Neural crest cell (in vitro differentiated cells): ENCODE results near the gene BMPER. TPM values are rescaled to one million over a fixed set of nuclear protein-coding genes. Genes with fewer than 3 reads are reported as not detected.

Experiments used
- DNase-seq: peaks from one replicate; pipeline ENCODE4 v3.0.0; 2021; ENCODE audit warnings: low read depth, mixed read lengths, low spot score
- H3K27ac Mint-ChIP-seq: one replicate; pipeline ENCODE4 v1.8.0; 2021; ENCODE audit warnings: mild to moderate bottlenecking, mixed read lengths; ENCODE audit not compliant: unreplicated experiment
- H3K27me3 Mint-ChIP-seq: 2 replicates; pipeline ENCODE4 v1.8.0; 2021; ENCODE audit warnings: low read depth, mild to moderate bottlenecking, mixed read lengths
- H3K36me3 Mint-ChIP-seq: 2 replicates; pipeline ENCODE4 v1.8.0; 2021; ENCODE audit warnings: low read depth, mild to moderate bottlenecking, mixed read lengths
- H3K4me1 Mint-ChIP-seq: 2 replicates; pipeline ENCODE4 v1.8.0; 2021; ENCODE audit warnings: mixed read lengths
- H3K4me3 Mint-ChIP-seq: one replicate; pipeline ENCODE4 v1.8.0; 2021; ENCODE audit warnings: mild to moderate bottlenecking, mixed read lengths
- H3K9me3 Mint-ChIP-seq: 2 replicates; pipeline ENCODE4 v1.8.0; 2021; ENCODE audit warnings: mixed read lengths
- CTCF ChIP-seq: fragments of 200-600 bp; sonication (generic); conservative IDR thresholded peaks from 2 replicates; pipeline ENCODE4 v1.5.0; 2021; ENCODE audit warnings: antibody characterized with exemption, mild to moderate bottlenecking
- total RNA-seq: library from RNA; stranded (reverse); gene quantifications from 2 replicates; pipeline ENCODE4 v1.2.1, GENCODE V29; 2021

BMPER gene
- total RNA-seq, 1 donor from 2014 or later = not detected

- Mint-ChIP-seq H3K27me3 (no peaks in the 10 kb centered on the region), H3K36me3 (no peaks in the 10 kb centered on the region), H3K27ac (no peak overlapping the region), H3K4me3 (no peak overlapping the region), H3K9me3 (no peaks in the 10 kb centered on the region), H3K4me1 (no peaks in the 10 kb centered on the region)
- no peak for DNase-seq
- TF ChIP-seq CTCF = no peak
Measured at GRCh38 chr7:34077168-34077567, 171.8 kb downstream of the BMPER start.

- H3K27me3 Mint-ChIP-seq = no peaks in the 10 kb centered on the region
- no peaks in the 10 kb centered on the region for H3K36me3 Mint-ChIP-seq
- H3K9me3 Mint-ChIP-seq = no peaks in the 10 kb centered on the region
- no peaks in the 10 kb centered on the region for H3K4me1 Mint-ChIP-seq
- no peak for DNase-seq
- H3K4me3 Mint-ChIP-seq = no peak overlapping the region
- no peak overlapping the region for H3K27ac Mint-ChIP-seq
- no peak for TF ChIP-seq CTCF
Measured at GRCh38 chr7:34078864-34079263, 173.5 kb downstream of the BMPER start.

- Mint-ChIP-seq H3K27me3 (no peaks in the 10 kb centered on the region), H3K27ac (no peak overlapping the region), H3K4me3 (no peak overlapping the region), H3K36me3 (no peaks in the 10 kb centered on the region), H3K9me3 (peaks cover under 1% of the 10 kb centered on the region), H3K4me1 (no peaks in the 10 kb centered on the region)
- no peak for TF ChIP-seq CTCF
- DNase-seq = no peak
Measured at GRCh38 chr7:34080513-34080912, 175.2 kb downstream of the BMPER start.

- no peak for TF ChIP-seq CTCF
- Mint-ChIP-seq H3K9me3 (peaks cover 2% of the 10 kb centered on the region), H3K4me1 (no peaks in the 10 kb centered on the region), H3K4me3 (no peak overlapping the region), H3K27me3 (no peaks in the 10 kb centered on the region), H3K36me3 (no peaks in the 10 kb centered on the region), H3K27ac (no peak overlapping the region)
- DNase-seq = no peak
Measured at GRCh38 chr7:34081935-34082334, 176.6 kb downstream of the BMPER start.

GRCh38 chr7:34083440-34083839 is 178.1 kb downstream of the BMPER start:
- no peak for DNase-seq
- H3K9me3 Mint-ChIP-seq = peaks cover 2% of the 10 kb centered on the region
- no peak overlapping the region for H3K27ac Mint-ChIP-seq
- H3K4me3 Mint-ChIP-seq = no peak overlapping the region
- no peaks in the 10 kb centered on the region for H3K4me1 Mint-ChIP-seq
- H3K36me3 Mint-ChIP-seq = no peaks in the 10 kb centered on the region
- TF ChIP-seq CTCF = no peak
- no peaks in the 10 kb centered on the region for H3K27me3 Mint-ChIP-seq

GRCh38 chr7:34084651-34085050 is 179.3 kb downstream of the BMPER start:
- H3K27me3 Mint-ChIP-seq = no peaks in the 10 kb centered on the region
- no peak for TF ChIP-seq CTCF
- H3K36me3 Mint-ChIP-seq = no peaks in the 10 kb centered on the region
- no peak overlapping the region for H3K4me3 Mint-ChIP-seq
- H3K4me1 Mint-ChIP-seq = no peaks in the 10 kb centered on the region
- H3K9me3 Mint-ChIP-seq = peaks cover 2% of the 10 kb centered on the region
- no peak for DNase-seq
- H3K27ac Mint-ChIP-seq = no peak overlapping the region
